Measurements from ENCODE around the gene GPR158. TPM values are rescaled to one million over a fixed set of nuclear protein-coding genes. Genes with fewer than 3 reads are reported as not detected.

The GPR158 gene, protein sequence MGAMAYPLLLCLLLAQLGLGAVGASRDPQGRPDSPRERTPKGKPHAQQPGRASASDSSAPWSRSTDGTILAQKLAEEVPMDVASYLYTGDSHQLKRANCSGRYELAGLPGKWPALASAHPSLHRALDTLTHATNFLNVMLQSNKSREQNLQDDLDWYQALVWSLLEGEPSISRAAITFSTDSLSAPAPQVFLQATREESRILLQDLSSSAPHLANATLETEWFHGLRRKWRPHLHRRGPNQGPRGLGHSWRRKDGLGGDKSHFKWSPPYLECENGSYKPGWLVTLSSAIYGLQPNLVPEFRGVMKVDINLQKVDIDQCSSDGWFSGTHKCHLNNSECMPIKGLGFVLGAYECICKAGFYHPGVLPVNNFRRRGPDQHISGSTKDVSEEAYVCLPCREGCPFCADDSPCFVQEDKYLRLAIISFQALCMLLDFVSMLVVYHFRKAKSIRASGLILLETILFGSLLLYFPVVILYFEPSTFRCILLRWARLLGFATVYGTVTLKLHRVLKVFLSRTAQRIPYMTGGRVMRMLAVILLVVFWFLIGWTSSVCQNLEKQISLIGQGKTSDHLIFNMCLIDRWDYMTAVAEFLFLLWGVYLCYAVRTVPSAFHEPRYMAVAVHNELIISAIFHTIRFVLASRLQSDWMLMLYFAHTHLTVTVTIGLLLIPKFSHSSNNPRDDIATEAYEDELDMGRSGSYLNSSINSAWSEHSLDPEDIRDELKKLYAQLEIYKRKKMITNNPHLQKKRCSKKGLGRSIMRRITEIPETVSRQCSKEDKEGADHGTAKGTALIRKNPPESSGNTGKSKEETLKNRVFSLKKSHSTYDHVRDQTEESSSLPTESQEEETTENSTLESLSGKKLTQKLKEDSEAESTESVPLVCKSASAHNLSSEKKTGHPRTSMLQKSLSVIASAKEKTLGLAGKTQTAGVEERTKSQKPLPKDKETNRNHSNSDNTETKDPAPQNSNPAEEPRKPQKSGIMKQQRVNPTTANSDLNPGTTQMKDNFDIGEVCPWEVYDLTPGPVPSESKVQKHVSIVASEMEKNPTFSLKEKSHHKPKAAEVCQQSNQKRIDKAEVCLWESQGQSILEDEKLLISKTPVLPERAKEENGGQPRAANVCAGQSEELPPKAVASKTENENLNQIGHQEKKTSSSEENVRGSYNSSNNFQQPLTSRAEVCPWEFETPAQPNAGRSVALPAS (N-terminal part only)
- 0.05 to 0.07 TPM (median 0.06 TPM) in 4 of 5 replicates, not detected in the other for total RNA-seq (2022; extraction: Qiagen RNA extraction; ENCODE audit: low read depth)

DNA sequence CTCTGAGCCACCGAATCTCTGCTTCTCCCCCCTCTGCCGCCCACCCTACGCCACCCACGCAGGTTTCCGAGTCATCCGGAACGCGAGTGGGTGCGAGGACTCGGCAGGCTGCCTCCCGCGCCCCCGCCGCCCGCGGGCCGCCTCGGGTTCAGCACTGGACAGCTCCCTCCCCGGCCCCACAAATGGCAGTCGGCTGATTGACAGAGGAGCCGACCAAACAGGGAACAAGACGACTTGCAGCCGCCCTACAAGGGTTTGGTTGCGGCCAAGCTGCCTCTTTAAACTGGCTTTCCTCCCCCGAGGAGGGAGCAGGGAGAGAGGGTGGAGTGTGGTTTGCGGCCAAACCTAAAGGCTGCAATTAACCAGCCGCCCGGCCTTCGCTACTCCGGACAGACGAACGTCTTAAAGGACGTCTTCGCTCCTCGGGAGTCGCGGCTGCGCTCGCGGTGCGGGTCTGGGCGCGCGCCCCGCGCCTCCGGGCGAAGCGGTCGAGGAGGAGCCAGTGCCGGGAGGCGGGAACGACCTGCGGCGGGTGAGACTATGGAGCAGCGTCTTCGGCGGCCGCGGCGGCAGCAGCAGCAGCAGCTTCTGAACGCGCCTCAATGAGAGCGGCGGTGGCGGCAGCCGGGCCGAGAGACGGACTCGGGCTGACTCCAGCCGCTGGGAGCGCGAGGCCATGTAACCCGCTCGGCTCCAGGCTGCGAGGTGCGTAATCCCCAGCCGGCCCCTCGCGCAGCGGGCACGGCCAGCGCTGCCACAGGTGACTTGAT is at the start of gene GPR158:
Gene GPR158, plus strand, starts transcription at position 541 of the 770 bp plus-strand sequence. CDS start 420 bp downstream, outside the sequence.

Other genes with a start within 250 kb of the GPR158 start
- gene PRTFDC1, start 222.4 kb upstream of the GPR158 start, total RNA-seq (2022; extraction: Qiagen RNA extraction; ENCODE audit: low read depth) = 16.5 to 18.4 TPM (median 17.0 TPM) in 5 replicates
- gene ENKUR, start 158.8 kb upstream of the GPR158 start, total RNA-seq (2022; extraction: Qiagen RNA extraction; ENCODE audit: low read depth) = 0.12 to 0.29 TPM (median 0.21 TPM) in 5 replicates
- 3.5 to 4.4 TPM (median 3.9 TPM) in 5 replicates for gene THNSL1, start 158.4 kb upstream of the GPR158 start, total RNA-seq (2022; extraction: Qiagen RNA extraction; ENCODE audit: low read depth)